Mesothelial cell of epicardium (in vitro differentiated cells): Measurements from ENCODE around the gene ZNF691. TPM values are rescaled to one million over a fixed set of nuclear protein-coding genes. Genes with fewer than 3 reads are reported as not detected.
A peak's percentile ranks its signal among the peaks of the same experiment; 100 is the strongest.

Source experiments
- DNase-seq, 2 experiments: peaks; one replicate each; pipeline ENCODE4 v3.0.0; 2021; ENCODE audit warnings: low spot score in 2 of 2; ENCODE audit not compliant: unreplicated experiment in 2 of 2
- H3K27ac Mint-ChIP-seq: 2 replicates; pipeline ENCODE4 v1.8.0; 2021; ENCODE audit warnings: mixed read lengths
- H3K27me3 Mint-ChIP-seq: 2 replicates; pipeline ENCODE4 v1.8.0; 2021; ENCODE audit warnings: low read depth, mixed read lengths
- H3K36me3 Mint-ChIP-seq: 2 replicates; pipeline ENCODE4 v1.8.0; 2021; ENCODE audit warnings: mixed read lengths
- H3K4me1 Mint-ChIP-seq: 2 replicates; pipeline ENCODE4 v1.8.0; 2021; ENCODE audit warnings: mixed read lengths
- H3K4me3 Mint-ChIP-seq: 2 replicates; pipeline ENCODE4 v1.8.0; 2021; ENCODE audit warnings: mild to moderate bottlenecking, moderate library complexity, mixed read lengths
- H3K9me3 Mint-ChIP-seq: 2 replicates; pipeline ENCODE4 v1.8.0; 2021; ENCODE audit warnings: mixed read lengths
- total RNA-seq: library from RNA; stranded (reverse); gene quantifications from 3 replicates; pipeline ENCODE4 v1.2.1, GENCODE V29; 2021
- TF ChIP-seq, protein P1 (sequence below): fragments of 200-600 bp; sonication (generic); IDR thresholded peaks from one replicate; pipeline ENCODE4 v1.5.0; 2021; ENCODE audit warnings: antibody characterized with exemption; ENCODE audit not compliant: unreplicated experiment

ZNF691 gene
- total RNA-seq, 1 donor from 2014 or later: 15.2 TPM

DNA sequence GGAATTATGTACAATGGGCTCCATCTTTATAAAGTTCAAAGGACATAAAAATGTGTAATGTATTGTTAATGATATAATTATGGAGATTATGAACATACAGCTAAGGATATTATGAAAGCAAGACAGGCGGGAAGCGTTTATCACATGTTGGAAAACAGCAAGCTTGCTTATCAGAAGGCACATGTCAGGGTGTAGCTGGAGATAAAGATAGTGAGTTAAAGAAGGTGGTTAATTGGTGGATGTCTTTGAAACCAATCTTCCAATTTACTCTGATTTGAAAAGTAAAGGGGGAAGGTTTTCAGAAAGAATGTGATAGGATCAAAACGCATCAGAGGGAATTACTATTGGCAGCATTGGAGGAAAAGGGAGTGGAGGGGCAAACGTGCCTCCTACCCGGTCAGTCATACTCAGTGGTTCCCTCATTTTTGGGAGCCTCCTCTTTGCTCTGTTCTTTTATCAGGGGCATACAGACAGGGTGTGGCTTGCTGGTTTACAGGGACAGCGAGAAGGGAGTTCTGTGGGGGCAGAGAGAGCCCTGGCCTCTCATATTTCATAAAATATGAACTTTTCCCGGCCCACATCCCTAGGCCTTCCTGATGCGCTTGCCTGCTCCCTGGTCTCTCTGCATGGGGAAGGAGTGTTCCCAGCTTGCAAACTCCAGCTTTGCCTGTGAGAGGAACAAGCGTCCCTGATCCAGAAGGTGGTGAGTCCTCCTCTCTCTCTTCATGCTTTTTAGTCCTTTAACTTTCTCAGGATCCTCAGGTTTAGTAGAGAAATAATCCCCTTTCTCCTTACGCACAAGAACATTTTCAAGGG lies 21.2 kb upstream of the ZNF691 start:
- DNase-seq: no peak
- TF ChIP-seq, protein P1, sequence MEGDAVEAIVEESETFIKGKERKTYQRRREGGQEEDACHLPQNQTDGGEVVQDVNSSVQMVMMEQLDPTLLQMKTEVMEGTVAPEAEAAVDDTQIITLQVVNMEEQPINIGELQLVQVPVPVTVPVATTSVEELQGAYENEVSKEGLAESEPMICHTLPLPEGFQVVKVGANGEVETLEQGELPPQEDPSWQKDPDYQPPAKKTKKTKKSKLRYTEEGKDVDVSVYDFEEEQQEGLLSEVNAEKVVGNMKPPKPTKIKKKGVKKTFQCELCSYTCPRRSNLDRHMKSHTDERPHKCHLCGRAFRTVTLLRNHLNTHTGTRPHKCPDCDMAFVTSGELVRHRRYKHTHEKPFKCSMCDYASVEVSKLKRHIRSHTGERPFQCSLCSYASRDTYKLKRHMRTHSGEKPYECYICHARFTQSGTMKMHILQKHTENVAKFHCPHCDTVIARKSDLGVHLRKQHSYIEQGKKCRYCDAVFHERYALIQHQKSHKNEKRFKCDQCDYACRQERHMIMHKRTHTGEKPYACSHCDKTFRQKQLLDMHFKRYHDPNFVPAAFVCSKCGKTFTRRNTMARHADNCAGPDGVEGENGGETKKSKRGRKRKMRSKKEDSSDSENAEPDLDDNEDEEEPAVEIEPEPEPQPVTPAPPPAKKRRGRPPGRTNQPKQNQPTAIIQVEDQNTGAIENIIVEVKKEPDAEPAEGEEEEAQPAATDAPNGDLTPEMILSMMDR: no peak
- Mint-ChIP-seq H3K4me3 (no peak overlapping the region), H3K27me3 (no peaks in the 10 kb centered on the region), H3K27ac (peak overlapping the region; percentile 36), H3K4me1 (peaks cover 35% of the 10 kb centered on the region), H3K9me3 (peaks cover 6% of the 10 kb centered on the region), H3K36me3 (peaks cover 2% of the 10 kb centered on the region)

DNA sequence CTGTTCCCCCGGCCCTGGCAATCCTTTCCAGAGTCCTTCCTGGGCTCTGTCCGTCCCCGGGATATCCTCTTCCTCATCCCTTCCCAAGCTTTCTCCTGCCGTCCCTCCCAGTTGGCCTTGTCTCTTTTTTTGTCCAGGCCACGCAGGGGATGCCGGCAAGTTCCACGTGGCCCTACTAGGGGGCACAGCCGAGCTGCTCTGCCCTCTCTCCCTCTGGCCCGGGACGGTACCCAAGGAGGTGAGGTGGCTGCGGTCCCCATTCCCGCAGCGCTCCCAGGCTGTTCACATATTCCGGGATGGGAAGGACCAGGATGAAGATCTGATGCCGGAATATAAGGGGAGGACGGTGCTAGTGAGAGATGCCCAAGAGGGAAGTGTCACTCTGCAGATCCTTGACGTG lies 15.8 kb upstream of the ZNF691 start:
- peaks cover 5% of the 10 kb centered on the region for H3K36me3 Mint-ChIP-seq
- no peak overlapping the region for H3K4me3 Mint-ChIP-seq
- H3K27me3 Mint-ChIP-seq: no peaks in the 10 kb centered on the region

DNA sequence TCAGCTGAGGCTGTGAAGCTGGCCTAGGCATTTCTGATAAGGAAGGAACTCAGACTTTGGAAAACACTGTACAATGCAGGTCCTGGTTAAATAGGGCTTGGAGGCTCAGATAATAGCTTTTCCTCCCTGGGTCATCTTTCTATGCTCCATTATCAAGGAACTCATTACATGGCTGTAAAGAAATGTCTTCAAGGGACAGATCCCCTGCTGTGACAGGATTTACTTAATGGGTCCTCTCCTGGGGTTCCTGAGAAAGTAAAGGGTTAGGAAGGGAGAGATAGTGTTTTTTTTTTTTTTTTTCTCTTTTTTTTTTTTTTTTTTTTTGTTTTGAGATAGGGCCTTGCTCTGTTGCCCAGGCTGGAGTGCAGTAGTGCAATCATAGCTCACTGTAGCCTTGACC lies 15.1 kb upstream of the ZNF691 start:
- Mint-ChIP-seq H3K9me3 (no peaks in the 10 kb centered on the region), H3K4me1 (peaks cover 2% of the 10 kb centered on the region), H3K36me3 (peaks cover 7% of the 10 kb centered on the region), H3K27me3 (no peaks in the 10 kb centered on the region), H3K4me3 (no peak overlapping the region), H3K27ac (no peak overlapping the region)
- no peak for DNase-seq
- TF ChIP-seq, protein P1: no peak

More for the DNA sequence above, 15.8 kb upstream of the ZNF691 start:
- H3K27ac Mint-ChIP-seq: no peak overlapping the region
- H3K4me1 Mint-ChIP-seq: peaks cover 3% of the 10 kb centered on the region
- TF ChIP-seq, protein P1: no peak
- H3K9me3 Mint-ChIP-seq: no peaks in the 10 kb centered on the region
- no peak for DNase-seq

DNA sequence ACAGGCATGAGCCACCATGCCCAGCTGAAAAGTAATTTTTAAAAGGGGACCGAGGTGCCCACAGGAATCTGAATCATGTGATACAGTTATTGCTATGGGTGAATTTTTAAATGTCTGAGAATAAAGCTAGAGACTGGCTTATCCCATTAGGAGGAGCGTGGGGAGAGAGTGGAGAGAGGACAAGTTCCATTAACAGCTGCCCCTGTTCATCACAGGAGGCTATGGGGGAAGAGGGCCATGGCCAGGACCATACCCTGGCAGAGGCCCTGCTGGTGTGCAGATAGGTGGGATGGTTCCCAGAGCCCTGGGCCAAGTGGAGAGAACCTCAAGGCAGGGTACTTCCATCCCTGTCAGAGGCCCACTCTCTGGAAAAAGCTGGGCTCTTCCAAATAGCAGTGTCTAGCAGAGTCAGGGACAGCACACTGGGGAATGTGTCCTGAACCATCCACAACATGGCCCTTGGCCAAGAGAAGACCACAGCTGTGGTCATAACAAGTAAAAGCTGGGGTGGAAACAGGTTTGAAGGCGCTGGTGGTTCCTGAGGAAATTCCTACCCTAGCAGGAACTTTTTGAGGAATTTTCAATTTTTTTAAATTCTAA lies 13.7 kb upstream of the ZNF691 start:
- TF ChIP-seq, protein P1: no peak
- Mint-ChIP-seq H3K36me3 (peaks cover 7% of the 10 kb centered on the region), H3K9me3 (no peaks in the 10 kb centered on the region), H3K4me3 (no peak overlapping the region), H3K4me1 (peaks cover 5% of the 10 kb centered on the region), H3K27ac (no peak overlapping the region), H3K27me3 (no peaks in the 10 kb centered on the region)
- no peak for DNase-seq

DNA sequence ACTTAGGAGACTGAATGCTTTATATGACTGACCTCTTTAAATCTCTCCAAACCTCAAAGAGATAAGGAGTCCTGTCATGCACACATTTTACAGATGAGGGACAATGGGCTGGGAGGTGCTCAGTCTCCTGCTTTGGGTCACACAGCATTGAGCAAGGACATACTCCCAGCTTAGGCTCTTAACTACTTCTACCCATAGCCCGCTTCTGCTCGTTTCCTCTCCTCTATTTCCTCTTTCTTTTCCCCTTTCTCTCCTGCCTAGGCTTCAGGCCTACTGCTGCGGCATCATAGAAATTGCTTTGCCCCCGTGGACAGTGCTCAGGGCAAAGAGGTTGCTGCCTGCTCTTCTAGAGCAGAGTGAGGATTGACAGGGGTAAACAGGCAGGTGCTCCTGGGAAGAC lies 12.4 kb upstream of the ZNF691 start:
- no peak overlapping the region for H3K27ac Mint-ChIP-seq
- H3K4me1 Mint-ChIP-seq: peaks cover 6% of the 10 kb centered on the region
- no peaks in the 10 kb centered on the region for H3K9me3 Mint-ChIP-seq
- H3K27me3 Mint-ChIP-seq: no peaks in the 10 kb centered on the region
- DNase-seq: no peak
- TF ChIP-seq, protein P1: no peak
- H3K4me3 Mint-ChIP-seq: no peak overlapping the region
- peaks cover 7% of the 10 kb centered on the region for H3K36me3 Mint-ChIP-seq
